K562 (cell line): ENCODE results near the gene TGFBR3L. TPM values are rescaled to one million over a fixed set of nuclear protein-coding genes. Genes with fewer than 3 reads are reported as not detected.

Experiments
- ATAC-seq: fragments of 200-7000 bp; cut with Tn5 transposase; 3 replicates; pipeline ENCODE4 v1.9.1; 2020; ENCODE audit warnings: moderate library complexity
- BruUV-seq: library from RNA; stranded (reverse); fragments of 400-500 nt; replicated peaks from 2 replicates; lab custom pipeline; 2021; lab: Mats Ljungman, UMichigan
- CTCF ChIA-PET: fragments of 300-600 bp; formaldehyde crosslinking; extraction: SDS; loops from one replicate; lab custom pipeline; 2021; ENCODE audit warnings: low intra/inter-chr PET ratio; lab: Yijun Ruan, JAX
- POLR2A ChIA-PET: fragments of 300-600, 350-650 bp; sonication (Branson Sonifier 250); formaldehyde crosslinking; extraction: SDS; loops from one replicate; lab custom pipeline; 2021; ENCODE audit warnings: antibody characterized with exemption, inconsistent platforms; lab: Yijun Ruan, JAX
- DNase-seq, 4 experiments: peaks; one replicate each; pipeline versions ENCODE4 v3.0.0 to v3.0.0-alpha.2; 2011 to 2018; ENCODE audit warnings: low spot score in 3 of 4, mixed read lengths in 3 of 4; ENCODE audit errors: extremely low read depth in 1 of 4
- FAIRE-seq: peaks from 2 replicates; lab custom pipeline; 2011; peaks lifted over from hg19 to GRCh38; lab: Jason Lieb, UNC
- H2AFZ ChIP-seq: 2 replicates; pipeline ENCODE4 v1.6.0; 2011; ENCODE audit warnings: low read depth, low read length, control low read depth, inconsistent platforms
- H3K27ac ChIP-seq: fragments of 200-600 bp; 3 replicates; pipeline ENCODE4 v1.8.0; 2011; ENCODE audit warnings: low read depth, mild to moderate bottlenecking, control low read depth, inconsistent platforms, low read length, moderate library complexity, mixed read lengths; ENCODE audit errors: extremely low read depth
- H3K27me3 ChIP-seq, 2 experiments: fragments of 300-600 bp in 1 of 2; 2 replicates in 1 of 2; 3 replicates in 1 of 2; pipeline versions ENCODE4 v1.6.0 to v1.8.0; 2011; ENCODE audit warnings: inconsistent platforms in 2 of 2, low read length in 2 of 2, mild to moderate bottlenecking in 1 of 2, mixed read lengths in 1 of 2, moderate library complexity in 1 of 2; ENCODE audit not compliant: control insufficient read depth in 2 of 2, insufficient read depth in 2 of 2
- H3K36me3 ChIP-seq: fragments of 300-600 bp; 3 replicates; pipeline ENCODE4 v1.8.0; 2011; ENCODE audit warnings: mild to moderate bottlenecking, low read length, inconsistent platforms; ENCODE audit not compliant: control insufficient read depth, insufficient read depth
- H3K4me1 ChIP-seq, 2 experiments: fragments of 200-600 bp in 1 of 2; replicated peaks in 1 of 2; 2 replicates in 1 of 2; 3 replicates in 1 of 2; pipeline versions ENCODE4 v1.5.1 to v1.8.0; 2011; ENCODE audit warnings: inconsistent platforms in 2 of 2, low read length in 2 of 2, mild to moderate bottlenecking in 1 of 2, mixed read lengths in 1 of 2, moderate library complexity in 1 of 2; ENCODE audit not compliant: control insufficient read depth in 2 of 2, insufficient read depth in 2 of 2
- H3K4me2 ChIP-seq: 2 replicates; pipeline ENCODE4 v1.6.1; 2011; ENCODE audit warnings: low read length, control low read depth, inconsistent platforms, mixed read lengths; ENCODE audit not compliant: insufficient read depth
- H3K4me3 ChIP-seq: fragments of 200-600 bp; sonication (generic), shearing (Covaris generic); 2 replicates; pipeline ENCODE4 v1.5.1; 2016; ENCODE audit warnings: control low read depth, inconsistent platforms
- H3K79me2 ChIP-seq: fragments of 200-600 bp; 3 replicates; pipeline ENCODE4 v1.8.0; 2011; ENCODE audit warnings: low read length, inconsistent platforms; ENCODE audit not compliant: control insufficient read depth, insufficient read depth
- H3K9ac ChIP-seq, 2 experiments: 2 replicates each; pipeline versions ENCODE4 v1.6.0 to v1.6.1; 2011; ENCODE audit warnings: low read depth in 2 of 2, low read length in 2 of 2, control low read depth in 1 of 2, inconsistent platforms in 1 of 2, mild to moderate bottlenecking in 1 of 2, mixed read lengths in 1 of 2; ENCODE audit not compliant: insufficient read depth in 1 of 2
- H3K9me1 ChIP-seq: one replicate; pipeline ENCODE4 v1.6.0; 2011; ENCODE audit warnings: inconsistent platforms, mild to moderate bottlenecking, low read length, moderate library complexity; ENCODE audit not compliant: control insufficient read depth, insufficient read depth
- H3K9me3 ChIP-seq: replicated peaks from 2 replicates; pipeline ENCODE4 v1.5.1; 2011; ENCODE audit warnings: low read depth, low read length, inconsistent platforms; ENCODE audit not compliant: control insufficient read depth, insufficient read depth
- H4K20me1 ChIP-seq: replicated peaks from 2 replicates; pipeline ENCODE4 v1.6.1; 2011; ENCODE audit warnings: low read length, inconsistent platforms, mixed read lengths; ENCODE audit not compliant: control insufficient read depth, insufficient read depth
- CC2D1A ChIP-seq: fragments of 450-650 bp; IDR thresholded peaks from 2 replicates; pipeline ENCODE4 v1.6.1; 2017; ENCODE audit warnings: mild to moderate bottlenecking
- DPF2 ChIP-seq: fragments of 450-650 bp; IDR thresholded peaks from 2 replicates; pipeline ENCODE4 v1.6.1; 2016
- KAT7 ChIP-seq: sonication (generic); formaldehyde crosslinking; IDR thresholded peaks from 2 replicates; pipeline ENCODE4 v1.8.0; 2022; ENCODE audit warnings: missing genetic modification reagents, mild to moderate bottlenecking, borderline replicate concordance
- PYGO2 ChIP-seq: fragments of 450-650 bp; IDR thresholded peaks from 2 replicates; pipeline ENCODE4 v1.6.1; 2016; ENCODE audit warnings: mild to moderate bottlenecking, missing genetic modification characterization, moderate library complexity, missing compliant biosample characterization
- RFX5 ChIP-seq: IDR thresholded peaks from 2 replicates; pipeline ENCODE4 v1.6.1; 2011; ENCODE audit warnings: low read depth, mild to moderate bottlenecking, improper control_type of control experiment, low read length
- SMC3 ChIP-seq: conservative IDR thresholded peaks from 2 replicates; pipeline ENCODE4 v1.6.1; 2011; ENCODE audit warnings: low read depth, low read length, improper control_type of control experiment; ENCODE audit not compliant: insufficient read depth
- XRCC3 ChIP-seq: fragments of 450-650 bp; IDR thresholded peaks from 2 replicates; pipeline ENCODE4 v1.6.1; 2017; ENCODE audit warnings: mild to moderate bottlenecking, moderate library complexity
- ZNF121 ChIP-seq: sonication (generic); formaldehyde crosslinking; conservative IDR thresholded peaks from 2 replicates; pipeline ENCODE4 v1.8.0; 2022; ENCODE audit warnings: missing genetic modification reagents
- ZNF785 ChIP-seq: fragments of 250-450 bp; sonication (Bioruptor Pico); IDR thresholded peaks from 2 replicates; pipeline ENCODE4 v1.4.0; 2020; ENCODE audit warnings: mild to moderate bottlenecking
- WGBS: fragments of 100-300 bp; shearing (Covaris generic); methylation state at CpG from one replicate; pipeline ENCODE4 v1.1.6; 2016; ENCODE audit warnings: low coverage, mixed read lengths; ENCODE audit not compliant: insufficient coverage; ENCODE audit errors: missing lambda C conversion rate; 5-methylcytosine and 5-hydroxymethylcytosine counted together
- in situ Hi-C: fragments of 300-500 bp; cut with MboI; formaldehyde crosslinking; loops from 4 replicates; pipeline ENCODE4 v1.15.0; 2018; ENCODE audit warnings: inconsistent platforms, mixed read lengths
- intact Hi-C: fragments of 100-400 bp; cut with micrococcal nuclease; formaldehyde crosslinking; loops from 2 replicates; pipeline ENCODE4 v1.14.2; 2022
- polyA plus RNA-seq, 8 experiments: library from polyadenylated mRNA; depleted of rRNA in 4 of 8; stranded (reverse) in 5 of 8; unstranded in 3 of 8; fragments of >200 nt; fragmentation: Nextera tagmentation in 2 of 8; fragmentation: Illumina TruSeq in 1 of 8; extraction: Ambion mirVana in 2 of 8; extraction: Trizol in 1 of 8; gene quantifications; 2 replicates each; pipeline versions ENCODE4 v1.2.1 to v1.2.3, GENCODE V29; 2011 to 2014; ENCODE audit warnings: inconsistent platforms in 1 of 8, missing spikeins in 1 of 8
- total RNA-seq, 7 experiments: library from RNA; depleted of rRNA in 6 of 7; stranded (reverse); fragments of >200 nt in 6 of 7; fragmentation: Illumina TruSeq in 2 of 7; extraction: Trizol in 2 of 7; gene quantifications; 2 replicates each; pipeline versions ENCODE4 v1.2.1 to v1.2.3, GENCODE V29; 2011 to 2021; ENCODE audit warnings: low replicate concordance in 1 of 7
- TF ChIP-seq, protein P1 (sequence below): sonication (generic); formaldehyde crosslinking; IDR thresholded peaks from 2 replicates; pipeline ENCODE4 v1.8.0; 2022; ENCODE audit warnings: mild to moderate bottlenecking, low read depth, missing genetic modification reagents

The TGFBR3L gene
- total and polyA plus RNA-seq, 9 of the 15 experiments (the other 6 are each of a cell fraction or from before 2014, with no cell fraction given): not detected

DNA sequence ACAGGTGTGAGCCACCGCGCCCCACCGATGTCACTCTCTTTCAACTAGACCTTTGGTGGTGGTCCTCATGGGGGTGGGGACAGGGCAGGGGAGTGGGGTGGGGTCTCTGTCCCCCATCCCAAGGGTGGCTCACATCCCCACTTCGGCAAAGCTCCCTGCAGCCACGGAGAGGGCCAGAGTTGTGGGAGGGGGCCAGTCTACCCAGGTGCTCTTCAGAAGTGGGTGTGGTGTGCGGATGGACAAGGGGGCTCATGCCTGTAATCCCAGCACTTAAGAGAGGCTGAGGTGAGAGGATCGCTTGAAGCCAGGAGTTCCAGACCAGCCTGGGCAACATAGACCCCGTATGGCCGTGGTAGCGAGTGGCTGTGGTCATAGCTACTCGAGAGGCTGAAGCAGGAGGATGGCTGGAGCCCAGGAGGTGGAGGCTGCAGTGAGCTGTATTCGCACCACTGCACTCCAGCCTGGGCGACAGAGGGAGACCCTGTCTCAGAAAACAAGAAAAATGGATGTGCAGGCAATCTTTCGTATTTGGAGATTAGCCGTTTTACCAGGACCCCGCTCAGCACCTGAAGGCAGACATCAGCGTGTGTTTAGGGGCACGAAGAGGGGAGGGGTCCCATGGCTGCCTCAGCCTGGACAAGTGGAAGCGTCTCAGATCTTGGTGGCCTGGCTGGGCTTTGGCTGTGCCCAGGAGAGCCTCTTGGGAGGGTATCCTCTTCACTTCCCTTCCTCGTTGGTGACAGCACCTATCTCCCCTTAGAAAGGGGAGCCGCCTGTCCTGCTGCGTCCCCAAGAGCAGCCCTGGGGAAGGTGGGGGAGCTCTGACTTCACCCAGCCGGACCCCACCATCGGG, 846 bp downstream of the TGFBR3L start:
- no peak for FAIRE-seq
- Histone ChIP-seq H3K79me2 (peaks cover 14% of the 10 kb centered on the region), H3K9me3 (no peaks in the 10 kb centered on the region), H3K9me1 (no peaks in the 10 kb centered on the region), H3K36me3 (peaks cover 29% of the 10 kb centered on the region; the same call in 1 of the 3 replicates), H3K9ac (peak overlapping the region in 1 of 2 experiments; percentile 35; a peak in 1 of 4 replicates), H3K4me2 (no peak overlapping the region), H3K4me3 (no peak overlapping the region), H3K27me3 (no peaks in the 10 kb centered on the region), H3K4me1 (peaks cover 7 to 73% of the 10 kb centered on the region in 2 experiments; a peak in 4 of 5 replicates), H4K20me1 (no peaks in the 10 kb centered on the region), H2AFZ (no peak overlapping the region), H3K27ac (no peak overlapping the region)
- no TSS peak for BruUV-seq
- intact Hi-C loops (no loop called here), in situ Hi-C loops (no loop called here)
- ChIA-PET POLR2A (interaction anchor here (0.7 to 1.7 kb wide), 4 partner anchors 12 to 56 kb away, joined by 3 to 5 read pairs (median 4); partner anchors contain the start of gene MAP2K7), CTCF (no interaction called here)
- DNase-seq: no peak
- TF ChIP-seq XRCC3 (no peak), PYGO2 (no peak), DPF2 (no peak), ZNF785 (no peak), SMC3 (no peak), CC2D1A (no peak), RFX5 (no peak), ZNF121 (CRISPR knock-in tag) (no peak), KAT7 (no peak)
- TF ChIP-seq, protein P1, sequence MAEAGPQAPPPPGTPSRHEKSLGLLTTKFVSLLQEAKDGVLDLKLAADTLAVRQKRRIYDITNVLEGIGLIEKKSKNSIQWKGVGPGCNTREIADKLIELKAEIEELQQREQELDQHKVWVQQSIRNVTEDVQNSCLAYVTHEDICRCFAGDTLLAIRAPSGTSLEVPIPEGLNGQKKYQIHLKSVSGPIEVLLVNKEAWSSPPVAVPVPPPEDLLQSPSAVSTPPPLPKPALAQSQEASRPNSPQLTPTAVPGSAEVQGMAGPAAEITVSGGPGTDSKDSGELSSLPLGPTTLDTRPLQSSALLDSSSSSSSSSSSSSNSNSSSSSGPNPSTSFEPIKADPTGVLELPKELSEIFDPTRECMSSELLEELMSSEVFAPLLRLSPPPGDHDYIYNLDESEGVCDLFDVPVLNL (CRISPR knock-in tag): no peak
- 65% methylated on average over 24 of the region's 24 CpGs for WGBS
- ATAC-seq: no peak
